Panc1 (cell line): ENCODE measurements around the gene HSD3B2.

Source experiments
- POLR2AphosphoS5 ChIP-seq: IDR thresholded peaks from 2 replicates; pipeline ENCODE4 v1.6.1; 2012; ENCODE audit warnings: mild to moderate bottlenecking, low read depth, low read length, moderate library complexity
- REST ChIP-seq, 2 experiments: IDR thresholded peaks; 2 replicates each; pipeline ENCODE4 v1.6.1; 2011 to 2012; ENCODE audit warnings: low read depth in 2 of 2, control low read depth in 1 of 2, low read length in 1 of 2, mild to moderate bottlenecking in 1 of 2, moderate library complexity in 1 of 2; ENCODE audit not compliant: insufficient read depth in 1 of 2
- TF ChIP-seq, protein P1 (sequence below): fragments of 450-650 bp; IDR thresholded peaks from 2 replicates; pipeline ENCODE4 v1.5.1; 2017; ENCODE audit warnings: mild to moderate bottlenecking

DNA sequence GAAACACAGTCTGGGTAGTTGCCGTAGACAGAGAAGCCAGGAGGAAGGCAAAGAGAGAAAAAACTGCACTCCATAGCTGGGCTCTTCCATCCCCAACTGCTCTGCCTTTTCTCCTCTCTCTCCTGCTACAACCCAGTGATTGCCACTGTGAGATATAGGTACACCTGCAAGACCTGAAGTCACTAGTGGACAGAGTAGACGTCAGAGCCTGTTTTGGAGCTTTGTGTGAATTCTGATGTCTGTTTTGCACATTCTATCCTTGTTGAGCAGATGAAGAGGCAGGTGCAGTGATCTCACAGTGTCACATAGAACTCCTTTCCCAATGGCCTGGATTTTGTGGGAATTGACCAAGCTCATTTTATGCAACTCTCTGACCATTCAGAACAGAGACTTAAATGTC is 44.2 kb upstream of the HSD3B2 start:
- TF ChIP-seq REST (IDR thresholded peaks at IDR 0.05; ENCODE audit: insufficient read depth in 1 of 2, low read depth in 2 of 2, low read length in 1 of 2) (no peak), POLR2AphosphoS5 (no peak)
- TF ChIP-seq, protein P1, sequence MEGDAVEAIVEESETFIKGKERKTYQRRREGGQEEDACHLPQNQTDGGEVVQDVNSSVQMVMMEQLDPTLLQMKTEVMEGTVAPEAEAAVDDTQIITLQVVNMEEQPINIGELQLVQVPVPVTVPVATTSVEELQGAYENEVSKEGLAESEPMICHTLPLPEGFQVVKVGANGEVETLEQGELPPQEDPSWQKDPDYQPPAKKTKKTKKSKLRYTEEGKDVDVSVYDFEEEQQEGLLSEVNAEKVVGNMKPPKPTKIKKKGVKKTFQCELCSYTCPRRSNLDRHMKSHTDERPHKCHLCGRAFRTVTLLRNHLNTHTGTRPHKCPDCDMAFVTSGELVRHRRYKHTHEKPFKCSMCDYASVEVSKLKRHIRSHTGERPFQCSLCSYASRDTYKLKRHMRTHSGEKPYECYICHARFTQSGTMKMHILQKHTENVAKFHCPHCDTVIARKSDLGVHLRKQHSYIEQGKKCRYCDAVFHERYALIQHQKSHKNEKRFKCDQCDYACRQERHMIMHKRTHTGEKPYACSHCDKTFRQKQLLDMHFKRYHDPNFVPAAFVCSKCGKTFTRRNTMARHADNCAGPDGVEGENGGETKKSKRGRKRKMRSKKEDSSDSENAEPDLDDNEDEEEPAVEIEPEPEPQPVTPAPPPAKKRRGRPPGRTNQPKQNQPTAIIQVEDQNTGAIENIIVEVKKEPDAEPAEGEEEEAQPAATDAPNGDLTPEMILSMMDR: no peak
